Nephron (organoid): Measurements from ENCODE around the gene IGFL1.
"Not testable (repeated sequence)": the region's sequence is repeated elsewhere in the genome, so short reads cannot be mapped to it uniquely, and the experiment has no call there.

Source experiments
- H3K27ac Mint-ChIP-seq, 3 experiments: 2 replicates each; pipeline ENCODE4 v1.8.0; 2020; ENCODE audit warnings: mixed read lengths in 3 of 3, mild to moderate bottlenecking in 2 of 3, moderate library complexity in 1 of 3
- H3K27me3 Mint-ChIP-seq: 2 replicates; pipeline ENCODE4 v1.8.0; 2021; ENCODE audit warnings: low read depth, mild to moderate bottlenecking, moderate library complexity, mixed read lengths
- H3K36me3 Mint-ChIP-seq: 2 replicates; pipeline ENCODE4 v1.8.0; 2020; ENCODE audit warnings: low read depth, mixed read lengths
- H3K4me1 Mint-ChIP-seq: 2 replicates; pipeline ENCODE4 v1.8.0; 2020; ENCODE audit warnings: mixed read lengths
- H3K4me3 Mint-ChIP-seq, 3 experiments: 2 replicates each; pipeline ENCODE4 v1.8.0; 2020; ENCODE audit warnings: mild to moderate bottlenecking in 3 of 3, mixed read lengths in 3 of 3, moderate library complexity in 2 of 3
- H3K9me3 Mint-ChIP-seq: 2 replicates; pipeline ENCODE4 v1.8.0; 2020; ENCODE audit warnings: mixed read lengths
- CTCF ChIP-seq, 3 experiments: fragments of 200-600 bp; sonication (generic); IDR thresholded peaks; one replicate each; pipeline ENCODE4 v1.5.0; 2021; ENCODE audit warnings: antibody characterized with exemption in 3 of 3; ENCODE audit not compliant: unreplicated experiment in 3 of 3

Gene IGFL1

GRCh38 chr19:46239193-46240024 lies 9.9 kb downstream of the IGFL1 start:
- Mint-ChIP-seq H3K27ac (no peak overlapping the region), H3K36me3 (no peaks in the 10 kb centered on the region), H3K27me3 (peaks cover 53% of the 10 kb centered on the region), H3K4me3 (no peak overlapping the region), H3K4me1 (no peaks in the 10 kb centered on the region), H3K9me3 (no peaks in the 10 kb centered on the region)
- no peak for TF ChIP-seq CTCF (IDR thresholded peaks at IDR 0.05; ENCODE audit: unreplicated experiment in 3 of 3)

GRCh38 chr19:46240693-46241092 lies 11.2 kb downstream of the IGFL1 start:
- Mint-ChIP-seq H3K27me3 (peaks cover 55% of the 10 kb centered on the region), H3K9me3 (no peaks in the 10 kb centered on the region), H3K4me1 (no peaks in the 10 kb centered on the region), H3K27ac (no peak overlapping the region), H3K4me3 (no peak overlapping the region), H3K36me3 (no peaks in the 10 kb centered on the region)
- TF ChIP-seq CTCF (IDR thresholded peaks at IDR 0.05; ENCODE audit: unreplicated experiment in 3 of 3), result no peak

- Mint-ChIP-seq H3K27me3 (peaks cover 58% of the 10 kb centered on the region), H3K9me3 (no peaks in the 10 kb centered on the region), H3K27ac (no peak overlapping the region), H3K4me1 (no peaks in the 10 kb centered on the region), H3K4me3 (no peak overlapping the region), H3K36me3 (no peaks in the 10 kb centered on the region)
- no peak for TF ChIP-seq CTCF (IDR thresholded peaks at IDR 0.05; ENCODE audit: unreplicated experiment in 3 of 3)
Observed at GRCh38 chr19:46241626-46242025, 12.1 kb downstream of the IGFL1 start.

- not testable (repeated sequence) for H3K27ac Mint-ChIP-seq, H3K36me3 Mint-ChIP-seq, H3K4me3 Mint-ChIP-seq, H3K9me3 Mint-ChIP-seq, H3K4me1 Mint-ChIP-seq
- H3K27me3 Mint-ChIP-seq, result peaks cover 67% of the 10 kb centered on the region
Observed at GRCh38 chr19:46243081-46243654, 13.6 kb downstream of the IGFL1 start.

GRCh38 chr19:46250076-46250735 lies 20.7 kb downstream of the IGFL1 start:
- no peak for TF ChIP-seq CTCF (IDR thresholded peaks at IDR 0.05; ENCODE audit: unreplicated experiment in 3 of 3)
- Mint-ChIP-seq H3K27me3 (peaks cover 62% of the 10 kb centered on the region), H3K4me3 (no peak overlapping the region), H3K36me3 (no peaks in the 10 kb centered on the region), H3K27ac (no peak overlapping the region), H3K9me3 (no peaks in the 10 kb centered on the region), H3K4me1 (no peaks in the 10 kb centered on the region)

- Mint-ChIP-seq H3K27ac (no peak overlapping the region), H3K36me3 (no peaks in the 10 kb centered on the region), H3K4me1 (no peaks in the 10 kb centered on the region), H3K27me3 (peaks cover 59% of the 10 kb centered on the region), H3K9me3 (no peaks in the 10 kb centered on the region), H3K4me3 (no peak overlapping the region)
- no peak for TF ChIP-seq CTCF (IDR thresholded peaks at IDR 0.05; ENCODE audit: unreplicated experiment in 3 of 3)
Observed at GRCh38 chr19:46251416-46251815, 21.9 kb downstream of the IGFL1 start.
